Hematopoietic multipotent progenitor cell treated with erythropoietin and hydrocortisone succinate and interleukin-3 and kit ligand, for 8 days (in vitro differentiated cells): ENCODE data around the gene STXBP1.

Experiments
- DNase-seq: peaks from one replicate; pipeline ENCODE4 v3.0.0-alpha.2; 2015

Gene STXBP1

GRCh38 chr9:127660886-127661741, 49.0 kb downstream of the STXBP1 start:
- no peak for DNase-seq

GRCh38 chr9:127662617-127663016, 50.5 kb downstream of the STXBP1 start:
- DNase-seq: no peak

- DNase-seq: no peak
Observed at GRCh38 chr9:127664324-127664677, 52.2 kb downstream of the STXBP1 start.

- DNase-seq: no peak
Observed at GRCh38 chr9:127664678-127665507, 52.8 kb downstream of the STXBP1 start.

GRCh38 chr9:127667127-127667844, 55.2 kb downstream of the STXBP1 start:
- no peak for DNase-seq

GRCh38 chr9:127667906-127668305, 55.8 kb downstream of the STXBP1 start:
- no peak for DNase-seq

- DNase-seq: no peak
Observed at GRCh38 chr9:127673234-127673633, 61.2 kb downstream of the STXBP1 start.

- DNase-seq: no peak
Observed at GRCh38 chr9:127676638-127677037, 64.6 kb downstream of the STXBP1 start.

- no peak for DNase-seq
Observed at GRCh38 chr9:127679506-127679905, 67.4 kb downstream of the STXBP1 start.

- DNase-seq: no peak
Observed at GRCh38 chr9:127680226-127680625, 68.1 kb downstream of the STXBP1 start.

GRCh38 chr9:127680846-127681245, 68.8 kb downstream of the STXBP1 start:
- no peak for DNase-seq

GRCh38 chr9:127682351-127683136, 70.5 kb downstream of the STXBP1 start:
- no peak for DNase-seq

- no peak for DNase-seq
Observed at GRCh38 chr9:127683723-127684122, 71.6 kb downstream of the STXBP1 start.

GRCh38 chr9:127684576-127684975, 72.5 kb downstream of the STXBP1 start:
- DNase-seq: no peak

- no peak for DNase-seq
Observed at GRCh38 chr9:127686461-127687393, 74.7 kb downstream of the STXBP1 start.

- DNase-seq: no peak
Observed at GRCh38 chr9:127689329-127690000, 77.4 kb downstream of the STXBP1 start.

GRCh38 chr9:127690735-127691134, 78.7 kb downstream of the STXBP1 start:
- no peak for DNase-seq

GRCh38 chr9:127692071-127692470, 80.0 kb downstream of the STXBP1 start:
- DNase-seq: no peak

GRCh38 chr9:127693143-127693542, 81.1 kb downstream of the STXBP1 start:
- DNase-seq: no peak

- DNase-seq: no peak
Observed at GRCh38 chr9:127693697-127694096, 81.6 kb downstream of the STXBP1 start.
